ENCODE measurements around the gene STPG3.

The STPG3 gene

DNA sequence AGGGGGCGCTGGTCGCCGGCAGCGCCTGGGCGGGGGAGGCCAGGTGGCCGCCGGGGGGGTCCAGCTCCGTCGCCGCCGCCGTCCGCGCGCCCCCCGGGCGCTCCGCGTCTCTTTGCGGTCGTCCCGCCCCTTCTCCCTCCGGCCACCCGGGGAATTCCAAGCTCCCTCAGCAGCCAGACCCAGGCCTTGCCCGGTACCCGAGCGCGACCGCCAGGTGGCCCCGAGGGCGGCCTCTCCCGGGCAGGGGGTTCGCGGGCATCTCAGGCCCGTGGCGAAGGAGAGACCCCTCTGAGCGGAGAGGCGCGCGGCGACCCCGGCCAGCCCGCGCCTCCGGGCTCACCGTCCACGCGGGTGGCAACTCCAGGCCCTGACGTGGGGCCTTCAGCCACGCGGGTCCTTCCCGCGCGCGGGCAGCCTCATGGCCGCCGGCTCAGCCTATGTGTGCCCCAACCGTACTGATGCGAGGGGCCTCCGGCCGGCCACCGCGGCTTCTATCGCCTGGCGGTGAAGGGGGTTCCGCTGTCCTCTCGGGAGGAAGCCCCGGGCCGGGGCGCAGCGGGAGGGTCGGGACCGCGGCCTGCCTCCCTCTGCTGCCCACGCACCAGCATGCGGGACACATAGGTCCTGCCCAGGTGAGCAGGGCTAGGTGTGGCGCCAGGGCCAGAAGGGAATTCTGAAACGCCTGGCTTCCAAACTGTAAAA lies 51.5 kb downstream of the STPG3 start:
- Histone ChIP-seq H3K27ac (replicated peaks) (no peak overlapping the region), H3K4me3 (replicated peaks; ENCODE audit: insufficient read depth, low read length) (peak overlapping the region; percentile 43), H3K27me3 (ENCODE audit: insufficient read depth, poor library complexity, severe bottlenecking) (peaks cover 39% of the 10 kb centered on the region)
- peak in 1 of 2 experiments; percentile 44 for DNase-seq (ENCODE audit: low read depth in 1 of 2, low spot score in 1 of 2)
- no peak for TF ChIP-seq POLR2AphosphoS5 (IDR thresholded peaks at IDR 0.05; ENCODE audit: low read depth)
- TF ChIP-seq GABPA (IDR thresholded peaks at IDR 0.05; ENCODE audit: low read depth), result no peak
- TF ChIP-seq, protein P1, sequence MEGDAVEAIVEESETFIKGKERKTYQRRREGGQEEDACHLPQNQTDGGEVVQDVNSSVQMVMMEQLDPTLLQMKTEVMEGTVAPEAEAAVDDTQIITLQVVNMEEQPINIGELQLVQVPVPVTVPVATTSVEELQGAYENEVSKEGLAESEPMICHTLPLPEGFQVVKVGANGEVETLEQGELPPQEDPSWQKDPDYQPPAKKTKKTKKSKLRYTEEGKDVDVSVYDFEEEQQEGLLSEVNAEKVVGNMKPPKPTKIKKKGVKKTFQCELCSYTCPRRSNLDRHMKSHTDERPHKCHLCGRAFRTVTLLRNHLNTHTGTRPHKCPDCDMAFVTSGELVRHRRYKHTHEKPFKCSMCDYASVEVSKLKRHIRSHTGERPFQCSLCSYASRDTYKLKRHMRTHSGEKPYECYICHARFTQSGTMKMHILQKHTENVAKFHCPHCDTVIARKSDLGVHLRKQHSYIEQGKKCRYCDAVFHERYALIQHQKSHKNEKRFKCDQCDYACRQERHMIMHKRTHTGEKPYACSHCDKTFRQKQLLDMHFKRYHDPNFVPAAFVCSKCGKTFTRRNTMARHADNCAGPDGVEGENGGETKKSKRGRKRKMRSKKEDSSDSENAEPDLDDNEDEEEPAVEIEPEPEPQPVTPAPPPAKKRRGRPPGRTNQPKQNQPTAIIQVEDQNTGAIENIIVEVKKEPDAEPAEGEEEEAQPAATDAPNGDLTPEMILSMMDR (IDR thresholded peaks at IDR 0.05; ENCODE audit: insufficient read depth, low read length), result no peak
- TF ChIP-seq, protein P2, sequence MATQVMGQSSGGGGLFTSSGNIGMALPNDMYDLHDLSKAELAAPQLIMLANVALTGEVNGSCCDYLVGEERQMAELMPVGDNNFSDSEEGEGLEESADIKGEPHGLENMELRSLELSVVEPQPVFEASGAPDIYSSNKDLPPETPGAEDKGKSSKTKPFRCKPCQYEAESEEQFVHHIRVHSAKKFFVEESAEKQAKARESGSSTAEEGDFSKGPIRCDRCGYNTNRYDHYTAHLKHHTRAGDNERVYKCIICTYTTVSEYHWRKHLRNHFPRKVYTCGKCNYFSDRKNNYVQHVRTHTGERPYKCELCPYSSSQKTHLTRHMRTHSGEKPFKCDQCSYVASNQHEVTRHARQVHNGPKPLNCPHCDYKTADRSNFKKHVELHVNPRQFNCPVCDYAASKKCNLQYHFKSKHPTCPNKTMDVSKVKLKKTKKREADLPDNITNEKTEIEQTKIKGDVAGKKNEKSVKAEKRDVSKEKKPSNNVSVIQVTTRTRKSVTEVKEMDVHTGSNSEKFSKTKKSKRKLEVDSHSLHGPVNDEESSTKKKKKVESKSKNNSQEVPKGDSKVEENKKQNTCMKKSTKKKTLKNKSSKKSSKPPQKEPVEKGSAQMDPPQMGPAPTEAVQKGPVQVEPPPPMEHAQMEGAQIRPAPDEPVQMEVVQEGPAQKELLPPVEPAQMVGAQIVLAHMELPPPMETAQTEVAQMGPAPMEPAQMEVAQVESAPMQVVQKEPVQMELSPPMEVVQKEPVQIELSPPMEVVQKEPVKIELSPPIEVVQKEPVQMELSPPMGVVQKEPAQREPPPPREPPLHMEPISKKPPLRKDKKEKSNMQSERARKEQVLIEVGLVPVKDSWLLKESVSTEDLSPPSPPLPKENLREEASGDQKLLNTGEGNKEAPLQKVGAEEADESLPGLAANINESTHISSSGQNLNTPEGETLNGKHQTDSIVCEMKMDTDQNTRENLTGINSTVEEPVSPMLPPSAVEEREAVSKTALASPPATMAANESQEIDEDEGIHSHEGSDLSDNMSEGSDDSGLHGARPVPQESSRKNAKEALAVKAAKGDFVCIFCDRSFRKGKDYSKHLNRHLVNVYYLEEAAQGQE (IDR thresholded peaks at IDR 0.05; ENCODE audit: insufficient replicate concordance, low read depth), result no peak
